CD14-positive monocyte (primary cell): Measurements from ENCODE around the gene DNAJC11. TPM values are rescaled to one million over a fixed set of nuclear protein-coding genes. Genes with fewer than 3 reads are reported as not detected.
"Not testable (repeated sequence)": the region's sequence is repeated elsewhere in the genome, so short reads cannot be mapped to it uniquely, and the experiment has no call there.

Experiments used
- DNase-seq, 3 donors: peaks; one replicate each; pipeline ENCODE4 v3.0.0-alpha.2; 2011 to 2022
- H2AFZ ChIP-seq: 2 replicates; pipeline ENCODE4 v1.6.0; 2012; ENCODE audit warnings: mild to moderate bottlenecking, low read depth, low read length, inconsistent platforms; ENCODE audit not compliant: insufficient read depth, poor library complexity, severe bottlenecking
- H3K27ac ChIP-seq, 2 donors: 1 replicate in 1 of 2; 2 replicates in 1 of 2; pipeline ENCODE4 v1.5.1; 2012 to 2013; ENCODE audit warnings: low read length in 2 of 2, control low read depth in 1 of 2, inconsistent platforms in 1 of 2, low read depth in 1 of 2, mild to moderate bottlenecking in 1 of 2
- H3K27me3 ChIP-seq, 2 donors: one replicate each; pipeline versions ENCODE4 v1.6.0 to v1.6.1; 2011 to 2013; ENCODE audit warnings: low read length in 2 of 2; ENCODE audit not compliant: control insufficient read depth in 2 of 2, insufficient read depth in 2 of 2
- H3K36me3 ChIP-seq, 2 donors: replicated peaks in 1 of 2; 1 replicate in 1 of 2; 2 replicates in 1 of 2; pipeline versions ENCODE4 v1.5.1 to v1.6.1; 2012 to 2013; ENCODE audit warnings: low read length in 2 of 2, control low read depth in 1 of 2, inconsistent platforms in 1 of 2, mild to moderate bottlenecking in 1 of 2; ENCODE audit not compliant: insufficient read depth in 2 of 2, control insufficient read depth in 1 of 2
- H3K4me1 ChIP-seq, 2 donors: 1 replicate in 1 of 2; 2 replicates in 1 of 2; pipeline versions ENCODE4 v1.5.1 to v1.6.1; 2012 to 2013; ENCODE audit warnings: low read length in 2 of 2, control low read depth in 1 of 2, inconsistent platforms in 1 of 2, mild to moderate bottlenecking in 1 of 2, moderate library complexity in 1 of 2; ENCODE audit not compliant: insufficient read depth in 2 of 2, control insufficient read depth in 1 of 2
- H3K4me2 ChIP-seq: replicated peaks from 2 replicates; pipeline ENCODE3; 2012; ENCODE audit warnings: low read length, moderate library complexity, mild to moderate bottlenecking; ENCODE audit not compliant: poor library complexity, severe bottlenecking; ENCODE audit errors: extremely low read depth
- H3K4me3 ChIP-seq, 3 experiments: fragments of 200-600 bp in 1 of 3; sonication (generic) in 1 of 3; replicated peaks in 1 of 3; 1 replicate in 2 of 3; 2 replicates in 1 of 3; pipeline ENCODE4 v1.5.1; 2011 to 2013; ENCODE audit warnings: low read length in 3 of 3, mild to moderate bottlenecking in 3 of 3, control low read depth in 2 of 3, low read depth in 2 of 3, inconsistent platforms in 1 of 3, moderate library complexity in 1 of 3
- H3K79me2 ChIP-seq: 2 replicates; pipeline ENCODE4 v1.6.0; 2012; ENCODE audit warnings: mild to moderate bottlenecking, control low read depth, inconsistent platforms, low read length, moderate library complexity; ENCODE audit not compliant: insufficient read depth
- H3K9ac ChIP-seq: 2 replicates; pipeline ENCODE4 v1.6.0; 2017; ENCODE audit warnings: low read length, mild to moderate bottlenecking; ENCODE audit not compliant: insufficient read depth, poor library complexity, severe bottlenecking
- H3K9me3 ChIP-seq, 2 donors: replicated peaks in 1 of 2; 1 replicate in 1 of 2; 2 replicates in 1 of 2; pipeline versions ENCODE4 v1.5.1 to v1.6.1; 2012 to 2013; ENCODE audit warnings: low read length in 2 of 2, control low read depth in 1 of 2; ENCODE audit not compliant: control insufficient read depth in 1 of 2, insufficient read depth in 1 of 2
- H4K20me1 ChIP-seq: 2 replicates; pipeline ENCODE4 v1.6.0; 2012; ENCODE audit warnings: mild to moderate bottlenecking, low read length, control low read depth, moderate library complexity; ENCODE audit not compliant: insufficient read depth
- H3K27ac Mint-ChIP-seq, 7 donors: one replicate each; pipeline ENCODE4 v1.8.0; 2020; ENCODE audit warnings: mild to moderate bottlenecking in 7 of 7, mixed read lengths in 7 of 7, moderate library complexity in 6 of 7, inconsistent platforms in 2 of 7
- H3K27me3 Mint-ChIP-seq, 3 donors: one replicate each; pipeline ENCODE4 v1.8.0; 2021 to 2022; ENCODE audit warnings: low read depth in 3 of 3, mild to moderate bottlenecking in 3 of 3, mixed read lengths in 3 of 3, moderate library complexity in 3 of 3, inconsistent platforms in 1 of 3
- H3K36me3 Mint-ChIP-seq, 2 donors: one replicate each; pipeline ENCODE4 v1.8.0; 2020; ENCODE audit warnings: mixed read lengths in 2 of 2, inconsistent platforms in 1 of 2, mild to moderate bottlenecking in 1 of 2
- H3K4me1 Mint-ChIP-seq: one replicate; pipeline ENCODE4 v1.8.0; 2020; ENCODE audit warnings: mild to moderate bottlenecking, mixed read lengths
- H3K4me3 Mint-ChIP-seq, 2 donors: one replicate each; pipeline ENCODE4 v1.8.0; 2020; ENCODE audit warnings: mild to moderate bottlenecking in 2 of 2, mixed read lengths in 2 of 2, moderate library complexity in 1 of 2
- H3K9me3 Mint-ChIP-seq, 7 donors: one replicate each; pipeline ENCODE4 v1.8.0; 2020 to 2022; ENCODE audit warnings: mixed read lengths in 7 of 7, mild to moderate bottlenecking in 6 of 7, moderate library complexity in 6 of 7, inconsistent platforms in 2 of 7
- CTCF ChIP-seq: fragments of 200-600 bp; IDR thresholded peaks from one replicate; pipeline ENCODE4 v1.8.0; 2022; ENCODE audit warnings: antibody characterized with exemption, mild to moderate bottlenecking
- WGBS: methylation state at CpG from one replicate; pipeline ENCODE4 v1.1.5; 2013; ENCODE audit warnings: missing lambda C conversion rate; ENCODE audit not compliant: insufficient coverage; 5-methylcytosine and 5-hydroxymethylcytosine counted together
- intact Hi-C, 2 donors: fragments of 100-400 bp; cut with micrococcal nuclease; formaldehyde crosslinking; loops; one replicate each; pipeline versions ENCODE4 v1.15.0 to v1.15.1; 2023
- polyA plus RNA-seq, 3 donors: library from polyadenylated mRNA; depleted of rRNA in 1 of 3; unstranded in 2 of 3; stranded (reverse) in 1 of 3; fragments of 300-500 nt in 2 of 3; fragments of >200 nt in 1 of 3; fragmentation: Illumina TruSeq in 2 of 3; gene quantifications; 1 replicate in 2 of 3; 2 replicates in 1 of 3; pipeline ENCODE4 v1.2.3, GENCODE V29; 2012 to 2021

Gene DNAJC11
- polyA plus RNA-seq, 3 donors = 9.7 to 19.9 (median 15.8) TPM

- no peak for DNase-seq
- Histone ChIP-seq H3K27me3 (no peaks in the 10 kb centered on the region), H3K9me3 (no peaks in the 10 kb centered on the region), H3K4me3 (no peak overlapping the region), H3K4me1 (no peaks in the 10 kb centered on the region), H3K9ac (no peak overlapping the region), H3K79me2 (no peaks in the 10 kb centered on the region), H2AFZ (no peak overlapping the region), H3K36me3 (peaks cover 31 to 62% of the 10 kb centered on the region in 2 donors), H3K4me2 (no peak overlapping the region), H4K20me1 (no peaks in the 10 kb centered on the region), H3K27ac (no peak overlapping the region)
- Mint-ChIP-seq H3K4me3 (no peak overlapping the region), H3K27ac (peak overlapping the region in 1 of 7 donors; percentile 27), H3K36me3 (peaks cover 49 to 74% of the 10 kb centered on the region in 2 donors), H3K4me1 (no peaks in the 10 kb centered on the region), H3K9me3 (no peaks in the 10 kb centered on the region), H3K27me3 (peaks cover 0 to 2% (median 2%) of the 10 kb centered on the region in 3 donors)
- TF ChIP-seq CTCF = no peak
- intact Hi-C loops = no loop called here
- 100% methylated on average over 3 of the region's 5 CpGs for WGBS
Measured at GRCh38 chr1:6666696-6667095, 34.9 kb downstream of the DNAJC11 start.

- H3K9me3 ChIP-seq, H3K4me1 ChIP-seq, H3K9ac ChIP-seq, H3K79me2 ChIP-seq, H4K20me1 ChIP-seq, DNase-seq, H3K4me3 ChIP-seq, H3K4me2 ChIP-seq, H3K4me3 Mint-ChIP-seq, H3K27ac ChIP-seq, H3K9me3 Mint-ChIP-seq, H2AFZ ChIP-seq, H3K27me3 ChIP-seq, H3K4me1 Mint-ChIP-seq, H3K27me3 Mint-ChIP-seq, intact Hi-C loops, H3K27ac Mint-ChIP-seq: not testable (repeated sequence)
- H3K36me3 ChIP-seq = peaks cover 27 to 68% of the 10 kb centered on the region in 2 donors
- peaks cover 52 to 57% of the 10 kb centered on the region in 2 donors for H3K36me3 Mint-ChIP-seq
- WGBS = 89% methylated on average over 5 of the region's 7 CpGs
Measured at GRCh38 chr1:6662468-6662867, 39.1 kb downstream of the DNAJC11 start.
